ENCODE results near the gene NPIPB2. TPM values are rescaled to one million over a fixed set of nuclear protein-coding genes. Genes with fewer than 3 reads are reported as not detected.
"Not testable (repeated sequence)": the region's sequence is repeated elsewhere in the genome, so short reads cannot be mapped to it uniquely, and the experiment has no call there.

The NPIPB2 gene
- total RNA-seq, 4 donors from 2014 or later: 4.1 to 12.9 (median 5.2) TPM

DNA sequence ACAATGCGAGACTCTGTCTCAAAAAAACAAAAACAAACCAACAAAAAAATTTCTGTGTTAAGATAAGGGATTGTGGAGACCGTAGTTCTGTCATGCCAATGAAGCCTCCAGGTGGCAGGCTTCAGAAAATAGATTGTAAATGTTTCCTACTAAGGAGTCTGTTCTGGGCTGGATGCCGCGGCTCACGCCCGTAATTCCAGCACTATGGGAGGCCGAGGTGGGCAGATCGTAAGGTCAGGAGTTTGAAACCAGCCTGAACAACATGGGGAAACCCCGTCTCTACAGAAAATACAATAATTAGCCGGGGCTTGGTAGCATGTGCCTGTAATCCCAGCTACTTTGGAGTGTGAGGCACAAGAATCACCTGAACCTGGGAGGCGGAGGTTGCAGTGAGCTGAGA, 30.3 kb upstream of the NPIPB2 start:
- H3K4me3 ChIP-seq (ENCODE audit: low read depth, poor library complexity, severe bottlenecking): no peak overlapping the region
- WGBS, 2 donors: 60 to 86% methylated on average over 11 of the region's 11 CpGs
- TF ChIP-seq POLR2A (IDR thresholded peaks at IDR 0.05): no peak
- TF ChIP-seq, protein P1, sequence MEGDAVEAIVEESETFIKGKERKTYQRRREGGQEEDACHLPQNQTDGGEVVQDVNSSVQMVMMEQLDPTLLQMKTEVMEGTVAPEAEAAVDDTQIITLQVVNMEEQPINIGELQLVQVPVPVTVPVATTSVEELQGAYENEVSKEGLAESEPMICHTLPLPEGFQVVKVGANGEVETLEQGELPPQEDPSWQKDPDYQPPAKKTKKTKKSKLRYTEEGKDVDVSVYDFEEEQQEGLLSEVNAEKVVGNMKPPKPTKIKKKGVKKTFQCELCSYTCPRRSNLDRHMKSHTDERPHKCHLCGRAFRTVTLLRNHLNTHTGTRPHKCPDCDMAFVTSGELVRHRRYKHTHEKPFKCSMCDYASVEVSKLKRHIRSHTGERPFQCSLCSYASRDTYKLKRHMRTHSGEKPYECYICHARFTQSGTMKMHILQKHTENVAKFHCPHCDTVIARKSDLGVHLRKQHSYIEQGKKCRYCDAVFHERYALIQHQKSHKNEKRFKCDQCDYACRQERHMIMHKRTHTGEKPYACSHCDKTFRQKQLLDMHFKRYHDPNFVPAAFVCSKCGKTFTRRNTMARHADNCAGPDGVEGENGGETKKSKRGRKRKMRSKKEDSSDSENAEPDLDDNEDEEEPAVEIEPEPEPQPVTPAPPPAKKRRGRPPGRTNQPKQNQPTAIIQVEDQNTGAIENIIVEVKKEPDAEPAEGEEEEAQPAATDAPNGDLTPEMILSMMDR (IDR thresholded peaks at IDR 0.05): no peak
- intact Hi-C loops (cut with DNase I; ENCODE audit: low total_unique reads): no loop called here
- DNase-seq (ENCODE audit: low spot score in 2 of 2): no peak

DNA sequence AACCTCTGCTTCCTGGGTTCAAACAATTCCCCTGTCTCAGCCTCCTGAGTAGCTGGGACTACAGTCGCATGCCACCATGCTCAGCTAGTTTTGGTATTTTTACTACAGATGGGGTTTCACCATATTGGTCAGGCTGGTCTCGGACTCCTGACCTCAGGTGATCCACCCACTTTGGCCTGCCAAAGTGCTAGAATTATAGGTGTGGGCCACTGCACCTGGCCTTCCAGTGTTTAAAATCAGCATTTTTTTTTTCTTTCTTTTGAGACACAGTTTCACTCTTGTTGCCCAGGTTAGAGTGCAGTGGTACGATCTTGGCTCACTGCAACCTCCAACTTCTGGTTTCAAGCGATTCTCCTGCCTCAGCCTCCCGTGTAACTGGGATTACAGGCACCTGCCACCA, 28.4 kb upstream of the NPIPB2 start:
- H3K4me3 ChIP-seq (ENCODE audit: low read depth, poor library complexity, severe bottlenecking); intact Hi-C loops (cut with DNase I; ENCODE audit: low total_unique reads); DNase-seq (ENCODE audit: low spot score in 2 of 2): not testable (repeated sequence)
- 96 to 98% methylated on average over 5 of the region's 5 CpGs for WGBS, 2 donors

DNA sequence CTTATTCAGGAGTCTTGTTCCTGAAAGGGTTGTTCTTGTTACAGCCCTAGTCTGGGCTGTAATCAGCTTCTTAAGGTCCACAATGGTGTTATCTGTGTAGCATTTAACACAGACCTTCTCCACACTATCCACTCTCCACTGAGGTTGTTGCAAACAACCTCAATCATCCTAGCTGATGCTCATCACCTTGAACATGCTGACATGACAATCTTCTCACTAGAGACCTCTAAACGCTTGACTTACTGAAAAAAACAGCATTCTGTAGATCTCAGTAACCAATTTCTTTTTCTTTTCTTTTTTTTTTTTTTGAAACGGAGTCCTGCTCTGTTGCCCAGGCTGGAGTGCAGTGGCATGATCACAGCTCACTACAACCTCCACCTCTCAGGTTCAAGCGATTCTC, 26.7 kb upstream of the NPIPB2 start:
- WGBS, 2 donors: 90 to 93% methylated on average over 3 of the region's 3 CpGs
- H3K4me3 ChIP-seq (ENCODE audit: low read depth, poor library complexity, severe bottlenecking): no peak overlapping the region
- intact Hi-C loops (cut with DNase I; ENCODE audit: low total_unique reads): loop anchor here (10.0 kb wide), 1 partner anchor 96 kb away; no protein-coding TSS in a partner anchor
- TF ChIP-seq, protein P1 (IDR thresholded peaks at IDR 0.05): no peak
- no peak for TF ChIP-seq POLR2A (IDR thresholded peaks at IDR 0.05)
- DNase-seq (ENCODE audit: low spot score in 2 of 2): no peak

DNA sequence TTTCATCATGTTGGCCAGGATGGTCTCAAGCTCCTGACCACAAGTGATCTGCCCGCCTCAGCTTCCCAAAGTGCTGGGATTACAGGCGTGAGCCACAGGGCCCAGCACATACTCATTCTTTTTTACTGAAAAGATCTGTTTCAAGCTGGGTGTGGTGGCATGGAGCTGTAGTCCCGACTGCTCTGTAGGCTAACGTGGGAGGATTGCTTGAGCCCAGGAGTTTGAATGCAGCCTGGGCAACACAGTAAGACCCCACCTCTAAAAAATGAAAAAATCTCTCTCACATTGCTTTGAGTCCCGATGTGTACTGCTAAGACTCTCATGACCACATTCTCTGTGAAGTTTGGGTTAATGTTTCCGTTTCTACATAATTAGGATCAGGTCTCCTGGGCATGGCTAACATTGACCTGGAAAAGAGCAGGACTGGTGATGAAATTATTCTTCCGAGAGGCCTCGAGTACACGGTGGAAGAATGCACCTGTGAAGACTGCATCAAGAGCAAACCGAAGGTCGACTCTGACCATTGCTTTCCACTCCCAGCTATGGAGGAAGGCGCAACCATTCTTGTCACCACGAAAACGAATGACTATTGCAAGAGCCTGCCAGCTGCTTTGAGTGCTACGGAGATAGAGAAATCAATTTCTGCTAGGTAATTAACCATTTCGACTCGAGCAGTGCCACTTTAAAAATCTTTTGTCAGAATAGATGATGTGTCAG, 25.5 kb upstream of the NPIPB2 start:
- WGBS, 2 donors: 84 to 85% methylated on average over 17 of the region's 17 CpGs
- no peak for DNase-seq (ENCODE audit: low spot score in 2 of 2)
- H3K4me3 ChIP-seq (ENCODE audit: low read depth, poor library complexity, severe bottlenecking): no peak overlapping the region
- TF ChIP-seq, protein P1 (IDR thresholded peaks at IDR 0.05): no peak
- TF ChIP-seq POLR2A (IDR thresholded peaks at IDR 0.05): no peak
- intact Hi-C loops (cut with DNase I; ENCODE audit: low total_unique reads): loop anchor here (10.0 kb wide), 1 partner anchor 97 kb away; no protein-coding TSS in a partner anchor

DNA sequence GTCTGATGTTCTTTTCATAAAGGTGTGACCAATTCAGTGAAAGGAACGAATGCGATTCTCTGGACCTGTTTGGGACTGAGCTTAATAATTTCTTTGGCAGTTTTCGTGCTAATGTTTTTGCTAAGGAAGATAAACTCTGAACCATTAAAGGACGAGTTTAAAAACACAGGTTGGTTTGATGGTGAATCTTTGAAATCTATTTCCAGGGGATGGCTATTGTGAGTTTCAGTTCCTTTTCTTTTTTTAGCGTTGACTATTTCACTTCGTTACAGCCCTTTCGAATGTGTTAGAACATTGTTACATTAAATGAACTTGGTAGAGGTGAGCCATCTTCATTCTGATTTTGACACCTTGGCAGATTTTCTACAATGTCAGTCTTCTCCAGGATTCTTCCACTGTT, 24.3 kb upstream of the NPIPB2 start:
- no peak overlapping the region for H3K4me3 ChIP-seq (ENCODE audit: low read depth, poor library complexity, severe bottlenecking)
- 85 to 89% methylated on average over 7 of the region's 7 CpGs for WGBS, 2 donors
- TF ChIP-seq POLR2A (IDR thresholded peaks at IDR 0.05): no peak
- TF ChIP-seq, protein P1 (IDR thresholded peaks at IDR 0.05): no peak
- intact Hi-C loops (cut with DNase I; ENCODE audit: low total_unique reads): loop anchor here (10.0 kb wide), 1 partner anchor 99 kb away; no protein-coding TSS in a partner anchor
- no peak for DNase-seq (ENCODE audit: low spot score in 2 of 2)

DNA sequence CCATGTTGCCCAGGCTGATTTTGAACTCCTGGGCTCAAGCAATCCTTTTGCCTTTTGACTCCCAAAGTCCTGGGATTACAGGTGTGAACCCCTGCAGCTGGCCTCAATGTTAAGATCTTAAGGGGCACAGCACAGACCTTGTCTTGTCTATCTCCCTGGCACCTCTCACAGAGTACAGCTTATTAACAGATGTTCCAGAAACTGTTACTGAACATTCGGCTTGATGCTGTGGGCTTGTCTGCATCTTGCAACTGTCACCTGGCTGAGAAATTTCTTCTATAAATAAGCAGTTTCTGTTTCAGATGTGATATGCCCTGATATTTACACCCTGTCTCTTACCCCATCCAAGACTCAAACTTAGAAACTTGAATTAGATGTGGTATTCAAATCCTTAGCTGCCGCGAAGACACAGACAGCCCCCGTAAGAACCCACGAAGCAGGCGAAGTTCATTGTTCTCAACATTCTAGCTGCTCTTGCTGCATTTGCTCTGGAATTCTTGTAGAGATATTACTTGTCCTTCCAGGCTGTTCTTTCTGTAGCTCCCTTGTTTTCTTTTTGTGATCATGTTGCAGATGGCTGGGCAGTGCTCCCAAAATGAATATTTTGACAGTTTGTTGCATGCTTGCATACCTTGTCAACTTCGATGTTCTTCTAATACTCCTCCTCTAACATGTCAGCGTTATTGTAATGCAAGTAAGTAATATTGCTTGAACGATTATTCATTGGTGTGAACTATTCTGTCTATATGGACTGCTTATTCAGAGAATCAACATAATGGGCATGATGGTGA, 23.1 kb upstream of the NPIPB2 start, which contains the start of gene TNFRSF17:
TNFRSF17 (plus strand) TSS at position 450 of the 791 bp plus-strand sequence; CDS start at position 565, 115 bp downstream.
- H3K4me3 ChIP-seq (ENCODE audit: low read depth, poor library complexity, severe bottlenecking): no peak within 1 kb of the TSS
- DNase-seq (ENCODE audit: low spot score in 2 of 2): no peak
- WGBS, 2 donors: 51 to 53% methylated on average over 9 of the region's 9 CpGs
- TF ChIP-seq POLR2A (IDR thresholded peaks at IDR 0.05): no peak
- intact Hi-C loops (cut with DNase I; ENCODE audit: low total_unique reads): loop anchor here (10.0 kb wide), 1 partner anchor 100 kb away; no protein-coding TSS in a partner anchor
